Upper lobe of left lung (tissue), 6 donors: ENCODE measurements around the gene MYB. TPM values are rescaled to one million over a fixed set of nuclear protein-coding genes. Genes with fewer than 3 reads are reported as not detected.
A peak's percentile ranks its signal among the peaks of the same experiment; 100 is the strongest.
"Not testable (repeated sequence)": the region's sequence is repeated elsewhere in the genome, so short reads cannot be mapped to it uniquely, and the experiment has no call there.

Experiments used
- ATAC-seq, 2 donors: fragments of 200-7000 bp; cut with Tn5 transposase; one replicate each; pipeline ENCODE4 v1.9.1; 2022; ENCODE audit warnings: mild to moderate bottlenecking in 2 of 2, moderate library complexity in 2 of 2; ENCODE audit not compliant: low FRiP score in 2 of 2
- DNase-seq, 2 donors: peaks; one replicate each; pipeline ENCODE4 v3.0.0-alpha.2; 2019 to 2020
- H3K27ac ChIP-seq, 4 donors: fragments of 200-600 bp; sonication (generic); one replicate each; pipeline ENCODE4 v1.5.1; 2016 to 2019
- H3K27me3 ChIP-seq, 4 donors: fragments of 200-600 bp; sonication (generic); one replicate each; pipeline ENCODE4 v1.5.1; 2017 to 2019
- H3K36me3 ChIP-seq, 4 donors: fragments of 200-600 bp; sonication (generic); one replicate each; pipeline ENCODE4 v1.5.1; 2016 to 2019
- H3K4me1 ChIP-seq, 4 donors: fragments of 200-600 bp; sonication (generic); one replicate each; pipeline ENCODE4 v1.5.1; 2018 to 2019
- H3K4me3 ChIP-seq, 4 donors: fragments of 200-600 bp; sonication (generic); one replicate each; pipeline ENCODE4 v1.5.1; 2017 to 2019; ENCODE audit warnings: mild to moderate bottlenecking in 2 of 4, moderate library complexity in 1 of 4
- H3K9me3 ChIP-seq, 4 donors: fragments of 200-600 bp; sonication (generic); one replicate each; pipeline ENCODE4 v1.5.1; 2018 to 2019
- CTCF ChIP-seq, 6 experiments: fragments of 450-650 bp in 4 of 6; fragments of 200-600 bp in 2 of 6; sonication (generic) in 2 of 6; IDR thresholded peaks; one replicate each; pipeline ENCODE4 v1.5.1; 2016 to 2019; ENCODE audit warnings: antibody characterized with exemption in 6 of 6
- EP300 ChIP-seq, 4 donors: sonication (generic); formaldehyde crosslinking; IDR thresholded peaks; one replicate each; pipeline ENCODE4 v1.5.1; 2017; ENCODE audit warnings: antibody characterized with exemption in 4 of 4, control low read depth in 2 of 4
- POLR2A ChIP-seq, 4 donors: fragments of 450-650 bp; IDR thresholded peaks; one replicate each; pipeline ENCODE4 v1.5.1; 2016 to 2017; ENCODE audit warnings: antibody characterized with exemption in 4 of 4, mild to moderate bottlenecking in 2 of 4
- POLR2AphosphoS5 ChIP-seq, 2 donors: sonication (generic); formaldehyde crosslinking; IDR thresholded peaks; one replicate each; pipeline ENCODE4 v1.5.1; 2017; ENCODE audit warnings: antibody characterized with exemption in 2 of 2
- WGBS, 2 donors: methylation state at CpG; one replicate each; pipeline ENCODE4 v1.1.5; 2017 to 2018; 5-methylcytosine and 5-hydroxymethylcytosine counted together
- total RNA-seq, 6 donors: library from RNA; depleted of rRNA in 4 of 6; stranded (reverse); fragments of >200 nt in 4 of 6; gene quantifications; one replicate each; pipeline versions ENCODE4 v1.1.0 to v1.2.1, GENCODE V29; 2016 to 2021
- donor health status: DM: no; HTN: no; CAD: no; lungs with moderate emphysema.
- donor health status: DM: no; HTN: yes; CAD: no; lungs with severe emphysema.

MYB gene
- total RNA-seq, 6 donors from 2014 or later: 1.9 to 17.2 (median 4.7) TPM

GRCh38 chr6:135141728-135142127 is 39.4 kb upstream of the MYB start:
- no peak overlapping the region for H3K4me3 ChIP-seq
- TF ChIP-seq EP300 (IDR thresholded peaks at IDR 0.05) (no peak), POLR2A (IDR thresholded peaks at IDR 0.05) (no peak)
- no peaks in the 10 kb centered on the region for H3K36me3 ChIP-seq
- DNase-seq (no peak), ATAC-seq (no peak)
- H3K4me1 ChIP-seq: no peaks in the 10 kb centered on the region
- no peaks in the 10 kb centered on the region for H3K27me3 ChIP-seq
- H3K9me3 ChIP-seq: no peaks in the 10 kb centered on the region
- H3K27ac ChIP-seq: no peak overlapping the region

- WGBS, 2 donors: 89 to 100% methylated on average over 1 of the region's 1 CpG
- H3K9me3 ChIP-seq, DNase-seq, H3K36me3 ChIP-seq, H3K4me1 ChIP-seq, H3K4me3 ChIP-seq, H3K27ac ChIP-seq, H3K27me3 ChIP-seq, ATAC-seq: not testable (repeated sequence)
These were observed 38.9 kb upstream of the MYB start for GRCh38 chr6:135142232-135142631.

GRCh38 chr6:135144673-135145062 is 36.4 kb upstream of the MYB start:
- no peak overlapping the region for H3K4me3 ChIP-seq
- no peak overlapping the region for H3K27ac ChIP-seq
- ATAC-seq (no peak), DNase-seq (no peak)
- WGBS, 2 donors: 30 to 33% methylated on average over 4 of the region's 4 CpGs
- H3K27me3 ChIP-seq: no peaks in the 10 kb centered on the region
- no peaks in the 10 kb centered on the region for H3K9me3 ChIP-seq
- TF ChIP-seq EP300 (IDR thresholded peaks at IDR 0.05): no peak
- TF ChIP-seq CTCF (IDR thresholded peaks at IDR 0.05): no peak
- TF ChIP-seq POLR2A (IDR thresholded peaks at IDR 0.05): no peak
- TF ChIP-seq POLR2AphosphoS5 (IDR thresholded peaks at IDR 0.05): no peak
- H3K4me1 ChIP-seq: no peaks in the 10 kb centered on the region
- H3K36me3 ChIP-seq: no peaks in the 10 kb centered on the region

- ATAC-seq: no peak
These were observed 35.9 kb upstream of the MYB start for GRCh38 chr6:135145063-135145800.

GRCh38 chr6:135146162-135146934 is 34.8 kb upstream of the MYB start:
- TF ChIP-seq POLR2AphosphoS5 (IDR thresholded peaks at IDR 0.05) (no peak), EP300 (IDR thresholded peaks at IDR 0.05) (no peak), CTCF (IDR thresholded peaks at IDR 0.05) (no peak), POLR2A (IDR thresholded peaks at IDR 0.05) (no peak)
- ATAC-seq (no peak), DNase-seq (no peak)
- Histone ChIP-seq H3K27ac (peak overlapping the region in 1 of 4 donors; percentile 8), H3K9me3 (no peaks in the 10 kb centered on the region), H3K4me3 (no peak overlapping the region), H3K36me3 (no peaks in the 10 kb centered on the region), H3K4me1 (no peaks in the 10 kb centered on the region), H3K27me3 (no peaks in the 10 kb centered on the region)
- WGBS, 2 donors: 83 to 86% methylated on average over 7 of the region's 7 CpGs

More at GRCh38 chr6:135145063-135145800, 35.9 kb upstream of the MYB start:
- Histone ChIP-seq H3K4me3 (peak overlapping the region in 2 of 4 donors; percentile 12 to 13), H3K27me3 (no peaks in the 10 kb centered on the region), H3K36me3 (no peaks in the 10 kb centered on the region), H3K4me1 (no peaks in the 10 kb centered on the region), H3K9me3 (no peaks in the 10 kb centered on the region), H3K27ac (no peak overlapping the region)
- DNase-seq: no peak
- 68 to 73% methylated on average over 2 of the region's 2 CpGs for WGBS, 2 donors
- TF ChIP-seq POLR2A (IDR thresholded peaks at IDR 0.05) (no peak), CTCF (IDR thresholded peaks at IDR 0.05) (peak in 5 of 6 experiments; percentile 26 to 71 (median 53)), EP300 (IDR thresholded peaks at IDR 0.05) (no peak)
